ENCODE data around the gene RNF180. TPM values are rescaled to one million over a fixed set of nuclear protein-coding genes. Genes with fewer than 3 reads are reported as not detected.

Gene RNF180
- total and polyA plus RNA-seq, 2 of the 13 experiments (the other 11 are each of a cell fraction or from before 2014, with no cell fraction given): 0.20 TPM; not detected in 1

DNA sequence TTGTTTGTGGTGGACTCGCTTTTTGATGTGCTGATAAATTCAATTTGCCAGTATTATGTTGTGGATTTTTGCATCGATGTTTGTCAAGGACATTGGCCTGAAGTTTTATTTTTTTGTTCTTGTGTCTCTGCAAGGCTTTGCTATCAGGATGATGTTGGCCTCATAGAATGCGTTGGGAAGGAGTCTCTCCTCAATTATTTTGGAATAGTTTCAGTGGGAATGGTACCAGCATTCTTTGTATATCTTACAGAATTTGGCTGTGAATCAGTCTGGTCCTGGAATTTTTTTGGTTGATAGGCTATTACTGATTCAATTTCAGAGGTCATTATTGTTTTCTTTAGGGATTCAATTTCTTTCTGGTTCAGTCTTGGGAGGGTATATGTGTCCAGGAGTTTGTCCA lies 198.8 kb downstream of the RNF180 start:
- Histone ChIP-seq H3K9me3 (ENCODE audit: low read length) (peaks cover 50% of the 10 kb centered on the region), H3K27ac (ENCODE audit: extremely low read length, insufficient read depth, low read length) (no peak overlapping the region), H3K79me2 (ENCODE audit: insufficient read depth, low read length) (no peaks in the 10 kb centered on the region), H3K4me3 (replicated peaks in 1 of 3; ENCODE audit: insufficient read depth in 1 of 3, low read depth in 2 of 3, low read length in 3 of 3) (no peak overlapping the region), H3K4me2 (ENCODE audit: low read depth, low read length) (no peak overlapping the region), H3K27me3 (ENCODE audit: control insufficient read depth in 1 of 2, insufficient read depth in 2 of 2, low read length in 2 of 2) (no peaks in the 10 kb centered on the region), H2AFZ (ENCODE audit: low read length) (no peak overlapping the region), H4K20me1 (ENCODE audit: insufficient read depth, low read length) (no peaks in the 10 kb centered on the region), H3K9ac (ENCODE audit: insufficient read depth, low read depth, low read length) (no peak overlapping the region), H3K4me1 (ENCODE audit: insufficient read depth, low read length) (no peaks in the 10 kb centered on the region), H3K36me3 (replicated peaks in 1 of 2; ENCODE audit: control insufficient read depth in 1 of 2, insufficient read depth in 2 of 2, low read length in 2 of 2) (no peaks in the 10 kb centered on the region)
- 0% methylated on average over 3 of the region's 3 CpGs for WGBS (ENCODE audit: low lambda C conversion rate)
- BruUV-seq (replicated peaks): no TSS peak
- TF ChIP-seq FLYWCH1 (CRISPR knock-in tag; IDR thresholded peaks at IDR 0.05): no peak
- no peak for TF ChIP-seq TSC22D2 (CRISPR knock-in tag; IDR thresholded peaks at IDR 0.05; ENCODE audit: borderline replicate concordance)
- no peak for TF ChIP-seq ZNF501 (CRISPR knock-in tag; IDR thresholded peaks at IDR 0.05)
- no peak for TF ChIP-seq DNMT1 (CRISPR knock-in tag; IDR thresholded peaks at IDR 0.05)
- TF ChIP-seq ZNF639 (CRISPR knock-in tag; conservative IDR thresholded peaks at IDR 0.05): no peak
- no peak for TF ChIP-seq ZNF430 (CRISPR knock-in tag; IDR thresholded peaks at IDR 0.05)
- TF ChIP-seq FOSL2 (CRISPR knock-in tag; IDR thresholded peaks at IDR 0.05): no peak
- TF ChIP-seq ZNF530 (CRISPR knock-in tag; IDR thresholded peaks at IDR 0.05; ENCODE audit: low read depth): no peak
- TF ChIP-seq, protein P1, sequence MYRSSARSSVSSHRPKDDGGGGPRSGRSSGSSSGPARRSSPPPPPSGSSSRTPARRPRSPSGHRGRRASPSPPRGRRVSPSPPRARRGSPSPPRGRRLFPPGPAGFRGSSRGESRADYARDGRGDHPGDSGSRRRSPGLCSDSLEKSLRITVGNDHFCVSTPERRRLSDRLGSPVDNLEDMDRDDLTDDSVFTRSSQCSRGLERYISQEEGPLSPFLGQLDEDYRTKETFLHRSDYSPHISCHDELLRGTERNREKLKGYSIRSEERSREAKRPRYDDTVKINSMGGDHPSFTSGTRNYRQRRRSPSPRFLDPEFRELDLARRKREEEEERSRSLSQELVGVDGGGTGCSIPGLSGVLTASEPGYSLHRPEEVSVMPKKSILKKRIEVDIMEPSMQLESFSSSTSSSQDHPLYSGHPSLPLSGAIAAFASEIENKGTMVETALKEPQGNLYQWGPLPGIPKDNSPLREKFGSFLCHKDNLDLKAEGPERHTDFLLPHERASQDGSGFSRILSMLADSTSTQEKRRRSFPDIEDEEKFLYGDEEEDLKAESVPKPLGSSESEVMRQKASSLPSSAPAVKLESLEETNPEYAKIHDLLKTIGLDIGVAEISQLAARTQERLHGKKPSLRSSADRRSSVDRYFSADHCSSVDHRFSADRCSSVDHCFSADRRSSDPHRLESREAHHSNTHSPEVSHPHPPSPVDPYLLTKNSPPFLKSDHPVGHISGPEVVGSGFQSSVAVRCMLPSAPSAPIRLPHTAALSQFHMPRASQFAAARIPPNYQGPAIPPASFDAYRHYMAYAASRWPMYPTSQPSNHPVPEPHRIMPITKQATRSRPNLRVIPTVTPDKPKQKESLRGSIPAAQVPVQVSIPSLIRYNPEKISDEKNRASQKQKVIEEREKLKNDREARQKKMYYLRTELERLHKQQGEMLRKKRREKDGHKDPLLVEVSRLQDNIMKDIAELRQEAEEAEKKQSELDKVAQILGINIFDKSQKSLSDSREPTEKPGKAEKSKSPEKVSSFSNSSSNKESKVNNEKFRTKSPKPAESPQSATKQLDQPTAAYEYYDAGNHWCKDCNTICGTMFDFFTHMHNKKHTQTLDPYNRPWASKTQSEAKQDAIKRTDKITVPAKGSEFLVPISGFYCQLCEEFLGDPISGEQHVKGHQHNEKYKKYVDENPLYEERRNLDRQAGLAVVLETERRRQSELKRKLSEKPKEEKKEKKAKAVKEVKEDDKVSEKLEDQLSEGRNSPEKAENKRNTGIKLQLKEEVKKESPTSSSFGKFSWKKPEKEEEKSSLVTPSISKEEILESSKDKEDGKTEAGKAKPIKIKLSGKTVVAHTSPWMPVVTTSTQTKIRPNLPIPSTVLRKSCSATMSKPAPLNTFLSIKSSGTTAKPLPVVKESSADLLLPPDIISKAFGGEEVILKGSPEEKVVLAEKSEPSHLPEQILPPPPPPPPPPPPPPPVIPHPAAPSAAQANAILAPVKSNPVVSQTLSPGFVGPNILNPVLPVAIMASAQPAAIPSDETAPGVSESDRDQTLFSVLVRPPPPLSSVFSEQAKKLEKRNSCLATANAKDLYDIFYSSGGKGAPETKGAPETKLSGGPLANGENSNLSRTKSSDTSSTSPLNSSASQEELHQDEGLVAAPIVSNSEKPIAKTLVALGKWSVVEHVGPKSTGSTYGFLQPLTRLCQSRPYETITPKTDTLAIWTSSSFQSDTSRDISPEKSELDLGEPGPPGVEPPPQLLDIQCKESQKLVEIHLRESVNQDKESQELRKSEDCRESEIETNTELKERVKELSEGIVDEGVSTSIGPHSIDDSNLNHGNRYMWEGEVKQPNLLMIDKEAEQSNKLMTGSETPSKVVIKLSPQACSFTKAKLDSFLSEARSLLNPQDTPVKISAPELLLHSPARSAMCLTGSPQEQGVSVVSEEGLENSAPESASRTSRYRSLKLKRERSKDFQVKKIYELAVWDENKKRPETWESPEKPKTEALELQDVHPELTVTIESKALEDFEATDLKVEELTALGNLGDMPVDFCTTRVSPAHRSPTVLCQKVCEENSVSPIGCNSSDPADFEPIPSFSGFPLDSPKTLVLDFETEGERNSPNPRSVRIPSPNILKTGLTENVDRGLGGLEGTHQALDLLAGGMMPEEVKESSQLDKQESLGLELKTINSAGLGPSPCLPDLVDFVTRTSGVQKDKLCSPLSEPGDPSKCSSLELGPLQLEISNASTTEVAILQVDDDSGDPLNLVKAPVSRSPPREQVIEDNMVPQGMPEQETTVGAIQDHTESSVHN (CRISPR knock-in tag; IDR thresholded peaks at IDR 0.05): no peak
- DNase-seq (ENCODE audit: low spot score): no peak
- intact Hi-C loops (cut with micrococcal nuclease; ENCODE audit: unreplicated experiment): no loop called here
- ATAC-seq: no peak
- POLR2A ChIA-PET: no interaction called here
- CTCF ChIA-PET (ENCODE audit: low intra/inter-chr PET ratio, low total read pairs): no interaction called here
- FAIRE-seq: no peak
- in situ Hi-C loops (cut with HindIII; ENCODE audit: extremely low pct_ligation_motif_present, low pct_unique_long_range_greater_than_20kb): no loop called here

Data from HepG2 (cell line).